ENCODE data around the gene SIRPA. TPM values are rescaled to one million over a fixed set of nuclear protein-coding genes. Genes with fewer than 3 reads are reported as not detected.

The SIRPA gene
- total RNA-seq, 1 experiment from 2014 or later: 8.9 TPM

GRCh38 chr20:1891263-1892118 is 3.7 kb upstream of the SIRPA start (continued):
- TF ChIP-seq ZNF532 (CRISPR knock-in tag; IDR thresholded peaks at IDR 0.05; ENCODE audit: borderline replicate concordance) (no peak), ZBTB21 (CRISPR knock-in tag; IDR thresholded peaks at IDR 0.05; ENCODE audit: borderline replicate concordance) (no peak), SOX15 (CRISPR knock-in tag; IDR thresholded peaks at IDR 0.05) (no peak), JAZF1 (CRISPR knock-in tag; IDR thresholded peaks at IDR 0.05) (no peak), KAT7 (CRISPR knock-in tag; IDR thresholded peaks at IDR 0.05; ENCODE audit: borderline replicate concordance) (no peak)

GRCh38 chr20:1892119-1892385 is 3.2 kb upstream of the SIRPA start:
- ChIA-PET POLR2A (no interaction called here), CTCF (interaction anchor here (1.0 kb wide), 1 partner anchor 90 kb away, joined by 3 read pairs; no protein-coding TSS in a partner anchor)
- no peaks in the 10 kb centered on the region for H3K36me3 Mint-ChIP-seq
- peaks cover 44% of the 10 kb centered on the region for H3K4me1 Mint-ChIP-seq
- H3K27ac Mint-ChIP-seq: no peak overlapping the region
- no peak for TF ChIP-seq OVOL2 (CRISPR knock-in tag; IDR thresholded peaks at IDR 0.05; ENCODE audit: borderline replicate concordance)
- TF ChIP-seq GRHL2 (CRISPR knock-in tag; IDR thresholded peaks at IDR 0.05; ENCODE audit: insufficient replicate concordance, severe bottlenecking): no peak
- no peak for TF ChIP-seq ZNF219 (CRISPR knock-in tag; IDR thresholded peaks at IDR 0.05; ENCODE audit: borderline replicate concordance)
- no peak for TF ChIP-seq ZNF425 (CRISPR knock-in tag; conservative IDR thresholded peaks at IDR 0.05)
- no peak for TF ChIP-seq ELF4 (CRISPR knock-in tag; IDR thresholded peaks at IDR 0.05; ENCODE audit: low read depth)
- no peaks in the 10 kb centered on the region for H3K9me3 Mint-ChIP-seq
- ATAC-seq (no peak), DNase-seq (ENCODE audit: low spot score) (no peak)
- no peak overlapping the region for H3K4me3 Mint-ChIP-seq
- H3K27me3 Mint-ChIP-seq (ENCODE audit: low read depth): peaks cover 43% of the 10 kb centered on the region

- CTCF ChIA-PET: interaction anchor here (0.7 kb wide), 2 partner anchors 82 to 117 kb away, joined by 3 read pairs; no protein-coding TSS in a partner anchor
- DNase-seq (ENCODE audit: low spot score): no peak
- H3K27me3 Mint-ChIP-seq (ENCODE audit: low read depth): peaks cover 52% of the 10 kb centered on the region
- no peak for TF ChIP-seq TEAD4 (CRISPR knock-in tag; IDR thresholded peaks at IDR 0.05)
- TF ChIP-seq MLX (CRISPR knock-in tag; IDR thresholded peaks at IDR 0.05): no peak
- no peak for TF ChIP-seq GABPB1 (CRISPR knock-in tag; IDR thresholded peaks at IDR 0.05)
- TF ChIP-seq CBFB (CRISPR knock-in tag; IDR thresholded peaks at IDR 0.05; ENCODE audit: low read depth): no peak
- TF ChIP-seq ZNF532 (CRISPR knock-in tag; IDR thresholded peaks at IDR 0.05; ENCODE audit: borderline replicate concordance): no peak
- no peak for TF ChIP-seq PRRX2 (CRISPR knock-in tag; IDR thresholded peaks at IDR 0.05)
- no peak for TF ChIP-seq RELA (CRISPR knock-in tag; IDR thresholded peaks at IDR 0.05; ENCODE audit: borderline replicate concordance)
- TF ChIP-seq CDX4 (CRISPR knock-in tag; IDR thresholded peaks at IDR 0.05; ENCODE audit: borderline replicate concordance): no peak
Measured at GRCh38 chr20:1893721-1894470, 1.3 kb upstream of the SIRPA start.

More at GRCh38 chr20:1893721-1894470, 1.3 kb upstream of the SIRPA start:
- no peaks in the 10 kb centered on the region for H3K36me3 Mint-ChIP-seq
- POLR2A ChIA-PET: no interaction called here
- peaks cover 59% of the 10 kb centered on the region for H3K4me1 Mint-ChIP-seq
- no peak for ATAC-seq
- no peak overlapping the region for H3K27ac Mint-ChIP-seq
- H3K9me3 Mint-ChIP-seq: no peaks in the 10 kb centered on the region
- peak overlapping the region; percentile 77 for H3K4me3 Mint-ChIP-seq
